Measurements from ENCODE around the gene KLHL3.

Gene KLHL3

GRCh38 chr5:137630216-137630971 is 105.5 kb downstream of the KLHL3 start:
- H3K9ac ChIP-seq (ENCODE audit: low read length) = no peak overlapping the region
- H3F3A ChIP-seq (ENCODE audit: insufficient read depth, low read length) = no peaks in the 10 kb centered on the region
- H3K36me3 ChIP-seq (ENCODE audit: insufficient read depth, low read length) = no peaks in the 10 kb centered on the region
- no peak overlapping the region for H3K4me3 ChIP-seq (ENCODE audit: low read depth, low read length, poor library complexity, severe bottlenecking)
- no peaks in the 10 kb centered on the region for H3K79me2 ChIP-seq (ENCODE audit: insufficient read depth, low read length)
- H2AFZ ChIP-seq (ENCODE audit: low read length) = no peak overlapping the region
- H3K27me3 ChIP-seq (ENCODE audit: insufficient read depth, low read length) = no peaks in the 10 kb centered on the region; the same call in 1 of the 2 replicates
- H3K4me1 ChIP-seq (ENCODE audit: insufficient read depth, low read length, severe bottlenecking) = no peaks in the 10 kb centered on the region
- H3K9me2 ChIP-seq (ENCODE audit: low read depth, low read length) = no peaks in the 10 kb centered on the region
- no peaks in the 10 kb centered on the region for H3K9me3 ChIP-seq (ENCODE audit: low read length)
- no peak overlapping the region for H3K4me2 ChIP-seq (ENCODE audit: low read length)
- H4K20me1 ChIP-seq (ENCODE audit: insufficient read depth, low read length) = no peaks in the 10 kb centered on the region
- TF ChIP-seq CTCF (IDR thresholded peaks at IDR 0.05; ENCODE audit: low read length) = no peak
- no peak for TF ChIP-seq EZH2 (IDR thresholded peaks at IDR 0.05; ENCODE audit: borderline replicate concordance, low read length)
- H3K27ac ChIP-seq (ENCODE audit: low read depth, low read length, poor library complexity, severe bottlenecking) = no peak overlapping the region

- no peak overlapping the region for H3K4me2 ChIP-seq (ENCODE audit: low read length)
- H3K79me2 ChIP-seq (ENCODE audit: insufficient read depth, low read length) = no peaks in the 10 kb centered on the region
- no peaks in the 10 kb centered on the region for H3K4me1 ChIP-seq (ENCODE audit: insufficient read depth, low read length, severe bottlenecking)
- no peak overlapping the region for H3K4me3 ChIP-seq (ENCODE audit: low read depth, low read length, poor library complexity, severe bottlenecking)
- H3F3A ChIP-seq (ENCODE audit: insufficient read depth, low read length) = no peaks in the 10 kb centered on the region
- no peaks in the 10 kb centered on the region for H3K36me3 ChIP-seq (ENCODE audit: insufficient read depth, low read length)
- H3K9ac ChIP-seq (ENCODE audit: low read length) = no peak overlapping the region
- no peak for TF ChIP-seq EZH2 (IDR thresholded peaks at IDR 0.05; ENCODE audit: borderline replicate concordance, low read length)
- TF ChIP-seq CTCF (IDR thresholded peaks at IDR 0.05; ENCODE audit: low read length) = peak; percentile 82
- H4K20me1 ChIP-seq (ENCODE audit: insufficient read depth, low read length) = no peaks in the 10 kb centered on the region
- H3K27me3 ChIP-seq (ENCODE audit: insufficient read depth, low read length) = no peaks in the 10 kb centered on the region; the same call in 1 of the 2 replicates
- H3K9me2 ChIP-seq (ENCODE audit: low read depth, low read length) = no peaks in the 10 kb centered on the region
- no peaks in the 10 kb centered on the region for H3K9me3 ChIP-seq (ENCODE audit: low read length)
- H3K27ac ChIP-seq (ENCODE audit: low read depth, low read length, poor library complexity, severe bottlenecking) = no peak overlapping the region
- H2AFZ ChIP-seq (ENCODE audit: low read length) = no peak overlapping the region
These were observed 106.2 kb downstream of the KLHL3 start for GRCh38 chr5:137629646-137630045.

GRCh38 chr5:137627706-137628105 is 108.2 kb downstream of the KLHL3 start:
- Histone ChIP-seq H3K9ac (ENCODE audit: low read length) (no peak overlapping the region), H3K36me3 (ENCODE audit: insufficient read depth, low read length) (no peaks in the 10 kb centered on the region), H3K9me2 (ENCODE audit: low read depth, low read length) (no peaks in the 10 kb centered on the region), H3K27me3 (ENCODE audit: insufficient read depth, low read length) (no peaks in the 10 kb centered on the region; the same call in 1 of the 2 replicates), H3K4me3 (ENCODE audit: low read depth, low read length, poor library complexity, severe bottlenecking) (no peak overlapping the region), H2AFZ (ENCODE audit: low read length) (no peak overlapping the region), H3F3A (ENCODE audit: insufficient read depth, low read length) (no peaks in the 10 kb centered on the region), H3K4me1 (ENCODE audit: insufficient read depth, low read length, severe bottlenecking) (no peaks in the 10 kb centered on the region), H3K4me2 (ENCODE audit: low read length) (no peak overlapping the region), H3K9me3 (ENCODE audit: low read length) (no peaks in the 10 kb centered on the region), H3K27ac (ENCODE audit: low read depth, low read length, poor library complexity, severe bottlenecking) (no peak overlapping the region), H4K20me1 (ENCODE audit: insufficient read depth, low read length) (no peaks in the 10 kb centered on the region), H3K79me2 (ENCODE audit: insufficient read depth, low read length) (no peaks in the 10 kb centered on the region)
- TF ChIP-seq EZH2 (IDR thresholded peaks at IDR 0.05; ENCODE audit: borderline replicate concordance, low read length) (no peak), CTCF (IDR thresholded peaks at IDR 0.05; ENCODE audit: low read length) (no peak)

Data from OCI-LY1 (cell line).